ENCODE data around the gene FOXE3. TPM values are rescaled to one million over a fixed set of nuclear protein-coding genes. Genes with fewer than 3 reads are reported as not detected.

Gene FOXE3
- total and polyA plus RNA-seq, 3 donors from 2014 or later, result 0.63 to 1.4 (median 1.2) TPM

GRCh38 chr1:47431534-47431933 lies 15.4 kb downstream of the FOXE3 start:
- intact Hi-C loops (cut with DNase I; ENCODE audit: low total_unique reads), result no loop called here
- TF ChIP-seq POLR2A (IDR thresholded peaks at IDR 0.05), result no peak
- TF ChIP-seq CTCF (IDR thresholded peaks at IDR 0.05), result no peak
- no peaks in the 10 kb centered on the region for H3K27me3 ChIP-seq
- peaks cover 19% of the 10 kb centered on the region for H3K4me1 ChIP-seq
- no peaks in the 10 kb centered on the region for H3K9me3 ChIP-seq
- DNase-seq, result no peak
- no peaks in the 10 kb centered on the region for H3K36me3 ChIP-seq (ENCODE audit: low read depth, missing control alignments)
- 79 to 89% methylated on average over 1 of the region's 1 CpG for WGBS, 2 donors
- H3K27ac ChIP-seq, result no peak overlapping the region
- H3K4me3 ChIP-seq, result no peak overlapping the region

- WGBS, 2 donors, result 7 to 8% methylated on average over 19 to 32 of the region's 32 CpGs
- Histone ChIP-seq H3K27ac (no peak overlapping the region), H3K4me1 (peaks cover 19% of the 10 kb centered on the region), H3K9me3 (no peaks in the 10 kb centered on the region), H3K4me3 (no peak overlapping the region), H3K27me3 (no peaks in the 10 kb centered on the region), H3K36me3 (ENCODE audit: low read depth, missing control alignments) (no peaks in the 10 kb centered on the region)
- TF ChIP-seq POLR2A (IDR thresholded peaks at IDR 0.05) (no peak), CTCF (IDR thresholded peaks at IDR 0.05) (peak; percentile 55 to 75 (median 71))
- peak; percentile 92 for DNase-seq
- intact Hi-C loops (cut with DNase I; ENCODE audit: low total_unique reads), result no loop called here
Observed at GRCh38 chr1:47432071-47433036, 16.3 kb downstream of the FOXE3 start.

GRCh38 chr1:47433037-47433421 lies 16.9 kb downstream of the FOXE3 start:
- TF ChIP-seq POLR2A (IDR thresholded peaks at IDR 0.05) (no peak), CTCF (IDR thresholded peaks at IDR 0.05) (no peak)
- WGBS, 2 donors, result 28 to 29% methylated on average over 16 to 17 of the region's 17 CpGs
- Histone ChIP-seq H3K4me3 (peak overlapping the region in 1 of 2 donors; percentile 34), H3K27ac (no peak overlapping the region), H3K36me3 (ENCODE audit: low read depth, missing control alignments) (no peaks in the 10 kb centered on the region), H3K4me1 (peaks cover 19% of the 10 kb centered on the region), H3K27me3 (no peaks in the 10 kb centered on the region), H3K9me3 (no peaks in the 10 kb centered on the region)
- intact Hi-C loops (cut with DNase I; ENCODE audit: low total_unique reads), result no loop called here
- DNase-seq, result no peak

- no peaks in the 10 kb centered on the region for H3K36me3 ChIP-seq (ENCODE audit: low read depth, missing control alignments)
- TF ChIP-seq CTCF (IDR thresholded peaks at IDR 0.05) (no peak), POLR2A (IDR thresholded peaks at IDR 0.05) (no peak)
- peaks cover 19% of the 10 kb centered on the region for H3K4me1 ChIP-seq
- intact Hi-C loops (cut with DNase I; ENCODE audit: low total_unique reads), result no loop called here
- 8 to 21% methylated on average over 23 to 30 of the region's 30 CpGs for WGBS, 2 donors
- no peak for DNase-seq
- H3K4me3 ChIP-seq, result peak overlapping the region in 1 of 2 donors; percentile 34
- H3K27me3 ChIP-seq, result no peaks in the 10 kb centered on the region
- no peak overlapping the region for H3K27ac ChIP-seq
- no peaks in the 10 kb centered on the region for H3K9me3 ChIP-seq
Observed at GRCh38 chr1:47433477-47434050, 17.5 kb downstream of the FOXE3 start.

All from testis (tissue), 3 donors.